ENCODE data around the gene MYO9B. TPM values are rescaled to one million over a fixed set of nuclear protein-coding genes. Genes with fewer than 3 reads are reported as not detected.

MYO9B gene
- total RNA-seq, 1 donor from 2014 or later, result 54.2 TPM

GRCh38 chr19:17213334-17213733 lies 137.8 kb downstream of the MYO9B start:
- DNase-seq (ENCODE audit: low read depth), result no peak

GRCh38 chr19:17214508-17215126 lies 139.0 kb downstream of the MYO9B start:
- DNase-seq (ENCODE audit: low read depth), result no peak

DNA sequence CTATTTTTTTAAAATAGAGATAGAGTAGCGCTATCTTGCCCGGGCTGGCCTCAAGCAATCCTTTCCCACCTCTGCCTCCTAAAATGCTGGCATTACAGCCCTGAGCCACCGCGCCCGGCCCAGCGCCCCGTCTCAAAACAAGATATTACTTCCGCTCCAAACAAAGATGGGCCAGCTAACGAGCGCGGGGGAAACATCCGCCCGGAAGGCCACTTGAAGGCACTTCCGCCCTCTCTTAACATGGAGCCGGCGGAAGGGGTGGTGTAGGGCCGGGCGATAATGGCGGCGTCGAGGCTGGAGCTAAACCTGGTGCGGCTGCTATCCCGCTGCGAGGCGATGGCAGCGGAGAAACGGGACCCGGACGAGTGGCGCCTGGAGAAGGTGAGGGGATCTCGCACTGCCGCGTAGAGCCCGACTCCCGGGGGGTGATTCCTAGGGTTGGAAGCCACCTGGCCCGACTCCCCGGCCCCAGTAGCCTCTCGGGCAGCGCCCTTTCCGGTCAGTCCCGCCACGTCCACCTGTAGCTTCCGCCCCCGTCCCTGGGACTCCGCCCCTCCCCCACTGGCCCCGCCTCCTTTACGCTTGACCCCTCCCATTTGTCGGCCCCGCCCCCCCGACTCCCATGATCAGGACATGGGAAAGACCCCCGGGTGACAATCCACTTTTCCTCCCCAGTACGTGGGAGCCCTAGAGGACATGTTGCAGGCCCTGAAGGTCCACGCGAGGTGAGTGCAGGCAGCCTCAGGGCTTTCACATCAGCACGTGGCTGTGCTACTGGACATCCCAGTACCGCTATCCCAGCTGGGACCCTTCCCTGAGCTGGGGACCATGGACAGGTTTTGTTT lies 139.8 kb downstream of the MYO9B start, which contains the start of gene USE1:
Gene USE1, plus strand, starts transcription at position 231 of the 845 bp plus-strand sequence. Its CDS starts 49 bp downstream, at position 280.
- peak; percentile 79 for DNase-seq (ENCODE audit: low read depth)

DNA sequence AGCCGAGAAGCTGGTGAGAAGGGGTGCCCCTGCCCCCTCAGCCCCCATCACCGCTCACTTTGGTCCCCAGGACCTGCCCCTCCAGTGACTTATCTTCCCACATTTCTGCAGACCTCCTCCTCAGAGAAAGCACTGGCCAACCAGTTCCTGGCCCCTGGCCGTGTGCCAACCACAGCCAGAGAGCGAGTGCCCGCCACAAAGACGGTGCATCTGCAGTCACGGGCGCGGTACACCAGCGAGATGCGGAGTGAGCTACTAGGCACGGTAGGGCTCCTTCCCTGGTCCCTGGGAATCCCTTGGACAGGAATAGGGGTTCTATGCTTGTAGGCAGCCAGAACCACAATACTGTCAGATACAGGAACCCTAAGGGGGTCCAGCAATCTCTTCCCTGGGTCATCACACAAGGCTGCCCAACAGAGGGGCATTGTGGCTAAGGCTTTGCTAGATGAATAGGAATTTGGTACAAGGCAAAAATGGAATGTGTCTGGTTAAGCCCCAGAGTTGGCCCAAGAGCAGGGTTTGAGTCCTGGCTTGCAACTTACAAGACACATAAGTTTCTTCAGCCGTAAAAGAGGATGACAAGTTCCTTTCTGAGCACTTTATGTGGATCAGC lies 140.6 kb downstream of the MYO9B start:
- no peak for DNase-seq (ENCODE audit: low read depth)

DNA sequence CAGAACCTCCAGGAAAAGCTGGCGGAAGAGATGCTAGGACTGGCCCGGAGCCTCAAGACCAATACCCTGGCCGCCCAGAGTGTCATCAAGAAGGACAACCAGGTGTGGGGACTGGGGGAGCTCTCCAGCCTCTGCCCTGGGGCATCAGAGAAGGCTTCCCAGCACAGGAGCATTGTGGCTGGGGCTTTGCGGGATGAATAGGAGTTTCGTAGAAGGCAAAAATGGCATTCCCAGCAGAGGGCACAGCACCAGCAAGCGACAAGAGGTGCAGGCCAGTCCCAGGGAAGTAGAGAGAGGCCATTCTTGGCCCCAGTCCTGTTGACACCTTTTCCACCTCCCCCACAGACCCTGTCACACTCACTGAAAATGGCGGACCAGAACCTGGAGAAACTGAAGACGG lies 143.7 kb downstream of the MYO9B start:
- DNase-seq (ENCODE audit: low read depth), result no peak

DNA sequence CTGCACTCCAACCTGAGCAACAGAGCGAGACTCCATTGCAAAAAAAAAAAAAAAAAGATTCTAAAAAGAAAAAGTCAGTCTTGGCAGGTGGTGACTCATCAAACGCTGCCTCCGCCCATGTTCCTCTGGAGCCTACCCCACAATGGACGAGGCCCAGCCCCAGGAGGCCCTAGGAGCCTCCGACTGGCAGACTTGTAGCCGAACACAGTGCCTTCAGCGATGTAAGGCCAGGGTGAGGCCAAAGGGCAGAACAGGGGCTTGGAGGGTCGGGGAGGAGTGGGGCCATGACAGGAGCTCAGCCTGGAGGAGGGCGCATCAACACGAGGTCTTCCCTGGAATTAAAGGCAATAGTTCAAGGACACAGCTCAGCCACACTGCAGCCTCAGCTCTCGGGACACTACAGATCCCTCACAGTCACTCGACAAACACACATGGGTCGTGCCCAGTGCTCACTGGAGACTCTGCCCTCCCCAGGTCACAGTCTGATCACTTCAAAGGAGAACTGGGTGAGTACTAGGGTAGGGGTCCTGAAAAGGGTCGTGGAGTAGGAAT lies 144.7 kb downstream of the MYO9B start:
- DNase-seq (ENCODE audit: low read depth), result peak; percentile 65

- DNase-seq (ENCODE audit: low read depth), result no peak
These were observed 149.5 kb downstream of the MYO9B start for GRCh38 chr19:17225053-17225452.

GRCh38 chr19:17226002-17226933 lies 150.7 kb downstream of the MYO9B start, which contains the start of gene OCEL1:
Gene OCEL1 (plus strand): TSS chr19:17226226. CDS start chr19:17226248, 22 bp downstream.
- DNase-seq (ENCODE audit: low read depth), result peak; percentile 93

DNA sequence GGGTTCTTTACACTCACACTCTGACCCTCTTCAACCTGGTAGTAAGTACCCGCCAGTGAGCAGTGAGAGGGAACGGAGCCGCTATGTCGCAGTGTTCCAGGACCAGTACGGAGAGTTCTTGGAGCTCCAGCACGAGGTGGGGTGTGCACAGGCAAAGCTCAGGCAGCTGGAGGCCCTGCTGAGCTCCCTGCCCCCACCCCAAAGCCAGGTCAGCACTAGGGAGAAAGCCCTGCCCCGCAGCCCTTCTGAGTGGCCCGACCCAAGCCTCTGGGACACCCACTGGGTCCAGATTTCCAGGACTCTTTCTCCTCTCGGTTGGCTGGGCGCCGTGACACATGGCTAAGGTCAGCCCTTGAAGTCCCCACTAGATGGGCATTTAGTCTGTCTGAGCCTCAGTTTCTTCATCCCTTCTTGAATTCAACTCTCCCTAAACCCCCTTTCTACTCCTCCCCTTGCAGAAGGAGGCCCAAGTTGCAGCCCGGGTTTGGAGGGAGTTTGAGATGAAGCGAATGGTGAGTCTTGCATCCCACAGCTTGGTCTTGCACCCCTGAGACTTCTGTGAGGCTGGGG lies 152.3 kb downstream of the MYO9B start:
- DNase-seq (ENCODE audit: low read depth), result no peak

GRCh38 chr19:17229890-17230289 lies 154.3 kb downstream of the MYO9B start:
- DNase-seq (ENCODE audit: low read depth), result no peak

- no peak for DNase-seq (ENCODE audit: low read depth)
These were observed 156.7 kb downstream of the MYO9B start for GRCh38 chr19:17232258-17232657.

DNA sequence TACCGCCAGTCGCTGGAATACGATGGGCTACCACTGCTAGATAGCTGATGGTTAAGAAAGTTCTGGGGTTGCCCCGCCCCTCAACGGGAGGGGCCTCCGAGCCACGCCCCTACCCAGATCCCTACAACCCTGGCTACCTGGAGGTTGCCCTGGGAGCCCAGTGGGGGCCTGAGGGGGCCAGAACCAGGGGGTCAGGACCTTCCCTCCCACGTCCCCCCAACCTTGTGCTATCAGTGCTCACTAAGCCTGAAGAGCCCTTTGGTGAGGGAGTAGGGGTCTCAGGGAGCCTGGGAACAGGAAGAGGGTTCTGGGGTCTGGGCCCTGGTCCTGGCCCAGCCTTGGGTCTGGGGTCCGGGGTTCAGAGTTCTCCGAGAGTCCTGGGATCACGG lies 159.3 kb downstream of the MYO9B start:
- DNase-seq (ENCODE audit: low read depth), result no peak

- peak; percentile 37 for DNase-seq (ENCODE audit: low read depth)
These were observed 159.9 kb downstream of the MYO9B start for GRCh38 chr19:17235300-17235970.

DNA sequence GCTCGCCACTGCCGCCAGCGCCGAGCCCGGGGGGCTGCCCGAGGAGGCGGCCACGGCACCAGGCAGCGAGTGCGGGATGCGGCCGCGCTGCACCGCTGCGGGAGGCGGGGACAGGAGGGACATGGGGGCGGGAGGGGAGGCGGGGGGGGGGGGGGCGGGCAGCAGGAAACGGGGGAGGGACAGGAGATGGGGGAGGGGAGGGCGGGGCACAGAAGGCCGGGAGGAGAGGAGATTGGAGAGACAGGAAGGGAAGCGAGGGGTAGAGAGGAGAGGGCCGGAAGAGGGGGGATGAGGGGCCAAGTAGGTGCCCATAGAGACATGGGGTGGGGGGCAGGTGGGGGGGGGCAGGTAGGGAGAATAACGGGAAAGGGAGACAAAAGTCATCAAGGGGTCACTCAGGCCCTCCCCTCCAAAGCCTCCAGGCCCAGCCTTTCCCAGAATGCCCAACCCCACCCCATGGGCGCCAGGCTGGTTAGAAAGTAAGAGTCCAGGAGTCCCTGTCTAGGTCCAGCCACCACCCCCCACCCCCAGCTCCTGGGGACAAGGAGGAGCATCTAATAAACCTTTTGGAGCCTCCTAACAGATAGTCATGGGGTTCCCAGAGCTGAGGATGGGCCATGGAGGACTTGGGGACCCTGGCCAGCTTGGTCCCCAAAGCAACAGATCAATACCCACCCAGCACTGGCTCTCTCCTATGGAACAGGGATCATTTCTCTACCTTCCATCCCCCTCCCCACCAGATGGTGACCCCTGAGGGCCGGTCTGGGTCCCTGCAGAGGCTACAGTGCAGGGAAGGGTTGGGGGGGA lies 160.6 kb downstream of the MYO9B start:
- no peak for DNase-seq (ENCODE audit: low read depth)

DNA sequence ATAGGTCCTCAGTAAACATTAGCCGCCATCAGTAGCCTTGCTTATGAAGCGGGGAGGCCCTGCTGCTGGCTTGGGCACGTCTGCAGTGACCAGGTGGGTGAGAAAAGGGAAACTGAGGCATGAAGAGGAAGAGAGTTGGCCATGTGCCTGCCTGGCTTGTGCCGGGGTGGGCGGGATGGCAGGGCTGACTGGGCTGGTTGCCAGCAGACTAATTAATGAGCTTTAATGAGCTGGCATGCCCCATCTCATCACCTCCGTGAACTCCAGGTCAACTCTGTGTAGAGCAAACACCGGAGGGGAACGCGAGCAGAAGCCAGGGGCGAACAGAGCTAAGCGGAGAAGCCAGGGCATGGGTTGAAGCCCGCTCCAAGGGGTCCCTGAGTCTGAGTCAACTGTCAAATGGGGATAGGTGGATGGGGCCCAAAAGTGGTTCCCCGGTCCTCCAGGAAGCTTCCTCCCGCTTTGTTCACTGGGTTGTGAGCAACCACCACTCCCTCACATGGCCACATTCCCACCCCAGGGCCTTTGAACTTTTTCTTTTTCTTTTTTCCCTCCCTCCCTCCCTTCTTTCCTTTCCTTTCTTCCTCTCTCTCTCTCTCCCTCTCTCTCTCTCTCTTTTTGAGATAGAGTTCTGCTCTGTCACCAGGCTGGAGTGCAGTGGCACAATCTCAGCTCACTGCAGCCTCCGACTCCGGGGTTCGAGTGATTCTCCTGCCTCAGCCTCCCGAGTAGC lies 161.4 kb downstream of the MYO9B start:
- no peak for DNase-seq (ENCODE audit: low read depth)

DNA sequence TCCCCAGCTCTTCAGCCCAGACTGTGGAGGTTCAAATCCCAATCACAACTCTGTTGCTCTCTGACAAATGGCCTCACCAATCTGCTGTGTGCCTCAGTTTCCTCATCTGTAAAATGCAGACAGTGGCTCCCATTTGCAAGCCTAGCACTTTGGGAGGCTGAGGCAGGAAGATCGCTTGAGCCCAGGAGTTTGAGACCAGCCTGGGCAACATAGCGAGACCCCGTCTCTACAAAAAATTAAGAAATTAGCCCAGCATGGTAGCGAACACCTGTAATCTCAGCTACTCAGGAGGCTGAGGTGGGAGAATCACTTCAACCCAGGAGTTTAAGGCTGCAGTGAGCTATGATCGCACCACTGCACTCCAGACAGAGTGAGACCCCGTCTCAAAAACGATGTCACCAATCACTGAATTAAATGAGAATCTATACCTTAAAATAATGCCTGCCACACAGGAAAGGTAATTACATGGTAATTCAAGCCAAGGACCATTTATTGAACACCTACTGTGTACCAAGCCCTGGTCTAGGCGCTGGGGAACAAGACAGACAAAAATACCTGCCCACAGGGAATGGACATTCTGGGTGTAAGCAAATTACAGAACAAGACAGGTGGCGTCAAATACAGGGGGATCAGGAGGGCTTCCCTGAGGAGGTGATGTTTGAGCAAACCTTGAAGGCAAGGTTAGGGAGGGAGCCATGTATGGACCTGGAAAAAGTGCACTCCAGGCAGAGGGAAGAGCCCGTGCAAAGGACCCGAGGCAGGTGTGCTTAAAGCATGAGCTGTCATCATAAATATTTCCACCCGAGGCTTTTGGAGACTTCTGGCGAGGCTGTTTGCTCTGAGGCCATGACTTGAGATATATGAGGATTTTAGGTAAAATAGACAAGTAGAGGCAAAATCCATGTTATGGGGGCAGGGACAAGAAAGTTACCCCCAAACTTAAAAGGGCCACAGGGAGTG lies 162.4 kb downstream of the MYO9B start:
- no peak for DNase-seq (ENCODE audit: low read depth)

DNA sequence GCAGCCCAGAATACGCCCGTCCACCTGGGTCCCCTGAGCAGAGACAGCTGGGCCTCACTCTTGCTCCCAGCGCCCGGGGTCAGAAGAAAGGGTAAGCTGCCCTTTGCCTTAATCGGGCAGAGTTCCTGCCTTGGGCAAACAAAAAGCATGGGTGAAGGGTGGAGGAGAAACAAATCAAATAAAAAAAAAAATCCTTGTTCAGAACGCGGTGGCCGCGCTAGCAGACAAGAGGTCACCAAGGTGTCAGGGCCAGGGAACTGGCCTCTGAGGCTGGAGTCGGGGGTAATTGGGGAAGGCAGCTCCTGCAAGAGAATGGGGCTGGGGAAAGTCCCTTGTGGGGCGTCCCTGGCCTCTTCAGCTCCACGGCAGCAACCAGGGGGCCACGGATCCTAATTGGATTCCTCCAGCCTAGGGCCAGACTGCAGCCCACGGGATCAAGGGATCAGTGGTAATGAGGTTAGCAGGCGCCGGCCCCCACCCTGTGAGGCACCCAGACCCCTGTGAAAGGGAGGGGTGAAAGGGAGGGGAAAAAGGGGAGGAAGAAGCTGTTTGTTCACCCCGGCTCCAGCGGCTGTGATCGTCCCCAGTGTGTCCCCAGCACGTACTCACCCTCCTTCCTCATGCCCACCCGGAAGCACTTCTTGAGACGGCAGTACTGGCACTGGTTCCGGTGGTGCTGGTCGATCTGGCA lies 164.6 kb downstream of the MYO9B start:
- DNase-seq (ENCODE audit: low read depth), result no peak
